ENCODE measurements around the gene CTSH.
A peak's percentile ranks its signal among the peaks of the same experiment; 100 is the strongest.
"Not testable (repeated sequence)": the region's sequence is repeated elsewhere in the genome, so short reads cannot be mapped to it uniquely, and the experiment has no call there.

CTSH gene

DNA sequence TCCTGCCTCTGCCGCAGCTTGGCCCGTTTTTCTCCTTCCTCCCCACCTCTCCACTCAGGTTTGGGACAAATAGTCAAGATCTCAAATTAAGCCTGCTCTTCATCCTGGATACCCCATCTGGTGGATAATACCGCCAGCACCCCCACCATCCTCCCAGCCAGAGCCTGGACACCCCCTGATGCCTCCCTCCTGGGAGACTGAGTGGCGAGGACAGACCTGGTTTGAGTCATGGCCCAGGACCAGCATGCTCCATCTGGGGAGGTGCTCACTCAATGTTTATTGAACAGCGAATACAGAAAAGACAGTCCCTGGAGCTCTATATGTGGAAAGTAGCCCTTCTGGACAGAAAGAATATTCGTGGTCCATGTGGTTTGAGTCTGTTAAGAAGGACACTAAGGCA is 23.3 kb downstream of the CTSH start:
- DNase-seq, result no peak

DNA sequence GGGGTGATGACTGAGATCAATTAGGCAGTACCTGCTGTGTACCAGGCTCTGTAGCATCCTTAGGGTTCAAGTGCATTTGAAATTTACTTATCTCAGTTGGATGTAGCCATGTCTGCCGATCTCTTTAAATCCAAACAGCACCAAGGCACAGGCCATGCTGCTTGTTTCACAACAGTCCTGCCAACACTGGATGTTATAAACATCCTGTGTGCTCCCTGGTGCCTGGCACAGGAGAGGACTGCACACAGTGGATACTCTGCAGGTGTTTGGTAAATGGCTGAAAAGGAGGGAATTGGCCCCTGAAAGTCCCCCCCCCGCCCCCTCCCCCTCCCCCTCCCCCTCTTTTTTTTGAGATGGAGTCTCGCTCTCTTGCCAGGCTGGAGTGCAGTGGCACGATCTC is 27.0 kb downstream of the CTSH start:
- DNase-seq, result no peak

DNA sequence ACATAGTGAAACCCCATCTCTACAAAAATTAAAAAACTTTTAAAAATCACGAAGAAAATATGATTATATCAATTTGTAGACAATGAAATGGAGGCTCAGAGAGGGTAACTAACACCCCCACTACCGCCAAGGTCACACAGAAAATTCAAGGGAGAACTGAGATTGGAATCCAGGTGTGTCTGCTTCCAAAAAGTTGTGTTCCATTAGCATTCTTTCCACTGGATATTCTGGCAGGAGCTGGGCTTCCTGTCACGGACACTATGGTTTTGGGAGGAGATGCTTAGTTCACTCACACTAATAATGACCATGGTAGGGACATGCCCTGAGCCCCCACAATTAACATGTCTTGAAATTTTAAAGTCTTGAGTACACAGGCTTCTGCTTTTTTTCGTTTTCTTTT is 28.8 kb downstream of the CTSH start:
- DNase-seq, result no peak

DNA sequence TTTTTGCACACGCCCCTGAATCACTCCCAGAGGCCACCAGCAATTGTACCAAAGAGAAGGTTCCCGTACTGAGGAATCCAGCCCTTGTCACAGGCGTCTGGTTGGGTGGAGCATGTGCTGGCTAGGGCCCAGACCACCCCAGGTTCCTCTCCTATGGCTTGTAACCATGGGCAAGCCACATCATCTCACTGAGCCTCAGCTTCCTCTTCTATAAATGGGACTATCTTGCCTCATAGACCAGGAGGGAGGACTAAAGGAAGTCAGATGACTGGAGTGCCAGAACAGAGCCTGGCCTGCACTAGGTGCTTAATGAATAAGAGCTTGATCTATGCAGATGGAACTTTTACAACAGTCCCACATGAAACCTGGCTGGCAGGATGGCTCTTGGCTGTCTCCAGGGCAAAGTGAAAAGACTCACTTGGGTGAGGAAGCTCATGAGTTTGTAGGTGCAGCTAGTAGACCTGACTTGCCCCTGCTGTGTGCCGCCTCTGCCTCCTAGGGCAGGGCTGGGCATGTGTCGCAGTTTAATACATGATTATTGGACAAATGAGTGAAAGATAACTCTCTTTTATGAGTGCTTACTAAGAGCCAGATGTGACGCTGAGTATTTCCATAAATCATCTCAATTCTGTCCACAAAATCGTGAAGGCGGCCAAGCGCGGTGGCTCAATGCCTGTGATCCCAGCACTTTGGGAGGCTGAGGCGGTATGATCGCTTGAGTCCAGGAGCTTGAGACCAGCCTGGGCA is 29.3 kb downstream of the CTSH start:
- DNase-seq, result no peak

DNA sequence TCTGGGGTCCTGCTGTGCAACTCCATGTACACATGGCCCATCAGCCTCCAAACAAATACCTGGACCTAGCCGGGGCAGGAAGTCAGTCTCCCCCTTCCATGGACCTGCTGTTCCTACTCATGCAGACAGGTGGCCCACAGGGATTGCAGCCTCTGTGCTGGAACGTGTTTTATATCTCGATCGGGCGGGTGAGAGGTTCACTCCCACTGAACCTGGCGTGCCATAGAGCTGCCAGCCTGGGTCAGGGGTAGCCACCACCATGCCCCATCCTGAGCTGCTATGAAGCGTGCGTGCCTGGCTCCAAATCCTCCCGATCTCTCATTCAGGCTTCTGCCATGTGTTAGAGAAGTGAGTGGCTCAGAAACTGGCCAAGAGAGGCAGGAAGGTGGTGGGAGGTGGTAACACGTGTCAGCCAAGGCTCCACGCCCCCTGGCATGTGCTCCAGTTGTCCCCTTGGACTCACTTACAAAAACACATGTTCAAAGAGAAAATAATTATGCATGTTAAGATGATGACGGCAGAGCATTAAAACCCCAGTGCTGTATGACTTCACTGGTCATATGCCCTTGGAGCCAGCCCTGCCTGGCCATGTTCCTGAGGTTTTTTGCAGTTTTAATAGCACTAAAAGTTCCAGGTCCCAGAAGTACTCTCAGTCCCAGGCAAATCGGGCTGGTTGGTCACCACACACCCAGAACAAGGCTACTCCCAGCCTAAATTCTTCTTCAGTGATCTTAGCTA is 30.6 kb downstream of the CTSH start:
- DNase-seq, result no peak

DNA sequence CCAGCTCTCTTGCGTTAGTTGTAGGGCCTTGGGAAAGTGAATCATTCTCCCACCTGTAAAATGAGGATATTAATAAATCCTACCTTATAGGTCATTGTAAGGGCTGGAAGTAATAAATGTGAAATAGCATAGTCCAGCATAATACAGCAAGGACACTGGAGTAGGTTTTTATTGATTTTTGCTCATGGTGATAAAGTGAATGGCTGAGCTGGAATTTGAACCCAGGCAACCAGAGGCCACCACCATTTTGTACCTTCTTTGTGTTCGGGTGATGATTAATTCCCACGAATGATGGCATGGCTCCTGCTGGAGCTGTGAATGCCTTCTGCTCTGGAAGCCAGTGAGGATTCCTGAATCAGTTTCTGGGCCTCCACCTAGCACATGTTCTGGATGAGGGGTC is 31.8 kb downstream of the CTSH start:
- DNase-seq, result no peak

DNA sequence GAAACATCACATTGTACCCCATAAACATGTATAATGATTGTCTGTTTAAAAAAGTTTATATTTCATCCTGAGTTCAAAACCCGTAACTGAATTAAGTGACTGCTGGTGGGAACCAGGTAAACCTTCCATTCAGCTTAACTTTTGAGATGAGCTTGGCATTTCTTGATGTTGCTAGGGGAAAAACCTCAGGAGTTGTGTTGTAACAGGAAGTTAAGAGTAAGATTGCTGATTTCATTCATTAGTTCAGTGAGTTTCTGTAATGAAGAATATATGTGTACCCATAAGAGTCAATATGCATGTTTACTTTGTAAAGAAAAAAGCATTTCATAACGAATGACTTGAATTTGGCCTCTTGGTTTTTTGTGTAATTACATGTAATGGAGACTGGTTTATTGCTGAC is 32.5 kb downstream of the CTSH start:
- DNase-seq, result no peak

DNA sequence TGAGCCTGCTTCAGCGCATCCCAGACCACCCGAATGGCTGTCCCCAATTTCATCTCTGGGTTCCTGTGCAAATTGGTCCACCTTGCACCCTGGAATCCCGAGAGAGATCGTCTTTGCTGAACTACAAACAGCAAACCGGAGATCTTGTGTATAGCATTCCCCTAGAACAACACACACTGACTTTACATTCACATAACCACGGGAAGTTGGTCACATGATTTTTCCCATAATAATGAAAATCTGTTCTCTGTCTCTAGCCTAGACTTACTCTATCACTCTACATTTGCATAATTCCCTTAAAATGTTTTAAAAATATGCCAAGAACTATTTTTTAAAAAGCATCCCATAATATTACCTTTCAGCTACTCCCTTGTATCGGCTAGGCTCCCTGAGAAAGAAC is 34.6 kb downstream of the CTSH start:
- no peak for DNase-seq

DNA sequence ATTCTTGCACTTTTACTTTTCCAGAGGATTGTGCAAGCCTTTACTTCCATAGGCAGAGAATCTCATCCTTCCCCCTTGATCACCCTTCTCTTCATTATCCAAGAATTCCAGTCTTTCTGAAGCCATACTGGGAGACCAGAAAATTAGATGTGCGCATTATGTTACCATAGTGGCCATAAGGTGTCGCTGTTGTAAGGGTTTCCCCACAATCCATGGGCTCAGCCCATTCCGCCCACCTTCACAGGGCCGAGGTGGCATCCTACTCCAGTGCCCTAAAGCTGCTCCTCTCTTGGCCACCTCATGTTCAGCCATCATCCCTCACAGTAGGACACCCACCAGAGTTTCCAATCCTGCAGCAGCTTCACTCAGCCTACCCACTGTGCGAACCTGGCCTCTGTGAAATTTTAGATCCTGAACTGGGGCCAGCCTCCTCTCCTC is 35.0 kb downstream of the CTSH start:
- no peak for DNase-seq

DNA sequence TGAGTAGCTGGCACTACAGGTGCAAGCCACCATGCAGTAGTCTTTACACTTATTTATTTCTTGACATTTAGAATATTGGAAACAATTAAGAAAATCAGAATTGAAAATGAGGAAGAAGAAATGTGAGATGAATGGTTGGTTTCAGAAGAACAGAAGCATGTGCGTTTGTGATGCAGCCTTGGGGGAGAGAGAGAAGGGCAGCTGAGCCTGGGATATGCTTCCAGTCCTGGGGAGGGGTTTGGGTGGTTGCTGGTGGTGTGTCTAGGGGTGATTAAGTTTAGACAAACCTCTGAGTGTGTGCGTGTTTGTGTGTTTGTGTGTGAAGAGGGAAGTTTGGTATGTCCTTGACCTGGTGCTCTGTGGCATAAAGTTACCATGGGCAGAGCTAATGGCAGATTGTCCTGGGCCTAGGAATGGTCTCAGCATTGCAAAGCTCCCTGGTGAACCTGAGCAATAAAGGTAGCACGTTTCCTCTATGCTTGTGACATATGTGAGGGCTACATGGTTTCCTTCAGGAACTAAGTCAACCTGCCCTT is 35.6 kb downstream of the CTSH start:
- no peak for DNase-seq

DNA sequence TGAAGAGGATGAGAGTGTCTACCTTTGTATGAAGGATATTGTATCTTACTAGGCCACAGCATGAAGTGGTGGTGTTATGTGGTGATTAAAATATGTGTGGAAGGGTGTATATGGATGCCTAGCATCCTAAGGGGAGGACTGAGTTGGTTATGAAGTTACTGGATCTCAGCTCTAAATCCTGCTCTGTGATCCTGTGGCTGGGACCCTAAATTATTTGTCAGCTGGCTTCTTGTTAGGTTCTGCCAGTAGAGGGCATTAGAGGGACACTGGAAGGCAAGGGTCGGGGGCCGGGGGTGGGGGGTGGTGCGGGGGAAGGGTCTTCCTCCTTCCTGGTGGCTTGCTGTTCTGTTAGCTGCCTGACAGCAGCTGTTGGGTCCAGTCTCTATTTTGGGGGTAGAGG is 37.3 kb downstream of the CTSH start:
- DNase-seq, result no peak

DNA sequence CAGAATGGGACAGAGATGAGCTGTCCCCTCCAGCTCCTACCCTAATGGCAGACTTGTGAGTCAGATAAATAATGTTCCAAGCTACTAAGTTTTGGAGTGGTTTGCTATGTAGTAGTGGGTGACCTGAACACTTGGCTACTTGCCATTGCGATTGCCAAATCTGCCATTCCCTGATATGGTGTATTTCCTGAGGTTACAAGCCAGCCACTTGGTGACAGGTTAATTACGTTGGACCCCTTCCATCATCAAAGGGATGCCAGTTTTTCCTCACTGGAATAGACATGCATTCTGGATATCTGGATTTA is 38.6 kb downstream of the CTSH start:
- peak; percentile 54 for DNase-seq

DNA sequence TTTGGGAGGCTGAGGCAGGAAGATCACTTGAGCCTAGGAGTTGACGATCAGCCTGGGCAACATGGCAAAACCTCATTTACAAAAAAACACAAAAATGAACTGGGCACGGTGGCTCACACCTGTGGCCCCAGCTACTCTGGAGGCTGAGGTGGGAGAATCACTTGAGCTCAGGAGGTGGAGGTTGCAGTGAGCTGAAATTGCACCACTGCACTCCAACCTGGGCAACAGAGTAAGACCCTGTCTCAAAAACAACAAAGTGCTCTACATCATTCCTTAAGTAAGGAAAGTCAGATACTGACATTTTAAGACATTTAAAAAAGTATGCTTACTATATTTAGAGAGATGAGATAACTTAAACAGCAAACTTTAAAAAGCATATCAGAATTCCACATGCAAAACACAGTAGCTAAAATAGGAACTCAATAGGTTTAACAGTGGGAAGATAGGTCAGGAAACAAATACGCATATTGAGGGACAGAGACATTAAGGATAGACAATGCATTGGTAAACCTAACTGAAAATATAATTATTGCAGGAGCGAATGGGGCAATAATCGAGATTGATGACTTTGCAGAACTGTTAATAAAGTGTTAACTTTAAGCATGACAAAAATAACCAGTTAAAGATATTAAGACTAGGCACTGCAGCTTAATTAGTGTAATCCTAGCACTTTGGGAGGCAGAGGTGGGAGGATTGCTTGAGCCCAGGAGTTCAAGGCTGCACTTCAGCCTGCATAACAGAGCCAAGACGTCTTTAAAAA is 40.1 kb downstream of the CTSH start:
- DNase-seq, result no peak

DNA sequence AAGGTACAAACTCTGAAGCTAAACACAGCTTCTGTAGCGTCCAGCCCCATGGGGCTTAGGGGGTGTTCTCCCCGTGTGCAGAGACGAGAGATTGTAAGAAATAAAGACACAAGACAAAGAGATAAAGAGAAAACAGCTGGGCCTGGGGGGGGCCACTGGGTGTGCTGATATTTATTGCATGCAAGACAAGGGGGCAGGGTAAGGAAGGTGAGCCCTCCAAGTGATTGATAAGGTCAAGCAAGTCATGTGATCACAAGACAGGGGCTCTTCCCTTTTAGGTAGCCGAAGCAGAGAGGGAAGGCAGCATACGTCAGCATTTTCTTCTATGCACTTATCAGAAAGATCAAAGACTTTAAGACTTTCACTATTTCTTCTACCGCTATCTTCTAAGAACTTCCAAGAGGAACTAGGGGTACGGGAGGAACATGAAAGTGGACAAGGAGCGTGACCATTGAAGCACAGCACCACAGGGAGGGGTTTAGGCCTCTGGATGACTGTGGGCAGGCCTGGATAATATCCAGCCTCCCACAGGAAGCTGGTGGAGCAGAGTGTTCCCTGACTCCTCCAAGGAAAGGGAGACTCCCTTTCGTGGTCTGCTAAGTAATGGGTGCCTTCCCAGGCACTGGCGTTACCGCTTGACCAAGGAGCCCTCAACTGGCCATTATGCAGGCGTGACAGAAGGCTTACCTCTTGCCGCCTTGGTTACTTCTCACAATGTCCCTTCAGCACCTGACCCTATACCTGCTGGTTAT is 42.4 kb downstream of the CTSH start:
- DNase-seq, result not testable (repeated sequence)

DNA sequence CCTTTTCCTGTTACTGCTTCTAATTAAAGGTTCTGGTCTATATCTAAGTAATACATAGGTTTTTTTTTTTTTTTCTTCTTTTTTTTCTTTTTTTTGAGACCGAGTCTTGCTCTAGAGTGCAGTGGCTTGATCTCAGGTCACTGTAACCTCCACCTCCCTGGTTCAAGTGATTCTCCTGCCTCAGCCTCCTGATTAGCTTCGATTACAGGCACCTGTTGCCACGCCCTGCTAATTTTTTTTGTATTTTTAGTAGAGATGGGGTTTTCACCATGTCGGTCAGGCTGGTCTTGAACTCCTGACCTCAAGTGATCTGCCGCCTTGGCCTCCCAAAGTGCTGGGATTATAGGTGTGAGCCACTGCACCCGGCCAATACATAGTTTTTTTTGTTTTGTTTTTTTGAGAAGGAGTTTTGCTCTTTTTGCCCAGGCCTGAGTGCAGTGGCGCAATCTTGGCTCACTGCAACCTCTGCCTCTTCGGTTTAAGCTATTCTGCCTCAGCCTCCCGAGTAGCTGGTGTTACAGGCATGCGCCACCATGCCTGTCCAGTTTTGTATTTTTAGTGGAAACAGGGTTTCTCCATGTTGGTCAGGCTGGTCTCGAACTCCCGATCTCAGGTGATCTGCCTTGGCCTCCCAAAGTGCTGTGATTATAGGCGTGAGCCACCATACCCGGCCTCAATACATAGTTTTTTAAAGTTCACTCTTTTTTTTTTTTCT is 43.9 kb downstream of the CTSH start:
- DNase-seq, result not testable (repeated sequence)

DNA sequence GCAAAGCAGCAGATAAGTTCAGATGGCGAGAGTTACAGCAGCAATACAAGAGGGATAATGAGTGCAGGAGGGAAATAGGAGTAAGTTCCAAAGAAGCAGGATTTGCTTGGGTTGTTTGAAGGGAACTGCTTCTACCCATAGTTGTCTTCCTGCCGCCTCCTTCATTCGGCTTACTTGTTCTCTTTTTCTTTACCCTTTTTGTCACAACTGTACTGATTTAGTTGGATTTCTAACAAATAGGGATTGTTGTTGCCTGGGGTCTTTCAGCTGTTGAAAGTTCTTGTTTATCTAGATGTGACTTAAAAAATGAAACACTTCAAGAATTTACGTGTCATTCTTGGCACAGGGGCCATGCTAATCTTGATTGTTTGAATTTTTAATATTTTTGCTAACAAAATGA is 46.3 kb downstream of the CTSH start:
- DNase-seq, result no peak

DNA sequence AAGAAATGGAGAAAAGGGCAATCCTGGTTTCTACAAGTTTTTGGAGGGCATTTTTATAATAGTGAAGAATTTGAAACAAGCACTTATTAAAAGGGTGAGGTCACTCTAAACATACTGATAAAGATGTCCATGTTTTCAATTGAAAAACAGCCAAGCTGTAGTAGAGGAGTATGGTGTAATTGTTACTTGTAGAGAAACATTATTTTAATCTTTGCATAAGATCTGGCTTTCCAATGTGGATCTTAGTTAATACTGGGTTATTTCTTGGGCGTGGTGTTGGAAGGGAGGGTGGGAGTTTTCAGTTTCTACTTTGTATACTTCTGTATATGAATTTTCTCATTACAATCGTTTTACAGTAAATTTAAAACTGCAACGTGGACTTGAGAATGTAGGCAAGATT is 49.4 kb downstream of the CTSH start:
- no peak for DNase-seq

DNA sequence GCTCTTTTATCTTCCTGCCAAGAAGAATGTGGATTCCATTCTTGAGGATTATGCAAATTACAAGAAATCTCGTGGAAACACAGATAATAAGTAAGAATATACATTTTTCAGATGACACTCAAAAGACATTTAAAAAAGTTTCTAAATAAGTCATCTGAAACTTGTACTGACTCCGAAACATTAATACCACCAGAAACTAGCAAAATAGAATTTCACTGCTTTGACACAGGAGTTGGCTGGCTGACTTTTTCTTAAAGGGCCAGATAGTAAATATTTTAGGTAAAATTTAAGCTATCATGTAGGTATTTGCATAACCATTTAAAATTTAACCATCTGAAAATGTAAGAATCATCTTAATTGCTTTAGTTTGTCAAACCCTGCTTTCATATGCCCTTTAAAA is 51.3 kb downstream of the CTSH start:
- DNase-seq, result no peak

DNA sequence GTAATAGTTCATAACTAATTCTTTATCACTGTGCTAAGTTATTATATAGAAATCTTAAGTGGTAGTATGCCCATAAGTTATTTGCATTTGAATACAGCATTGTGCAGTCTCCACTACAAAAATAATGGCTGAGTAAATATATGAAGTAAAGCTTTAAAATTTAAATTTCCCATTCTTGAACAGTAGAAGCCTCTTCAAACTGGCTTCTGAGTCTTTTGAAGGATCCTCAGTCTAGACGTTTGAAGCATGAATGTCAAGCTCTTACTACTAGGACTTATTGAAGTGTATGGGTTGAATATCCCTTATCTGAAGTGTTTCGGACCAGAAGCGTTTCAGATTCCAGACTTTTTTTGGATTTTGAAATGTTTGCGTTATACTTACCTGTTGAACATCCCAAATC is 55.8 kb downstream of the CTSH start:
- no peak for DNase-seq

DNA sequence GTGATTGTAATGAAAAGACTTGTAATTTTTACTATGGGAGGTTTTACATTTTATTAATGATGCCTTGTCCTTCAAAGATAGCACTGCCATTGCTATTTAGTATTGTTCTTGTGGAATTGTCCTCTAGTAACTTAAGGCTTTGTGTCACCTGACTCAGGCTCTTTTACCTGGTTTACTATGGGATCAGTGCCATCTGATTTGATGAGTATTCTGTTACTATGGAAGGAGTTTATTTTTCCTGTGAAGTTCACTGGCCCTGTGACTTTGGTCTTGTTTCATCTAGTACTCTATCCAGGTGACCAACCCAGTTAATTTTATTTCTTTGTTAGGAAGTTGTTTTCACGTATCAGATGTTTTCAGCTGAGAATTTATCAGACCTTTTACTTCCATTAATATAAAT is 63.2 kb downstream of the CTSH start:
- DNase-seq, result no peak

DNA sequence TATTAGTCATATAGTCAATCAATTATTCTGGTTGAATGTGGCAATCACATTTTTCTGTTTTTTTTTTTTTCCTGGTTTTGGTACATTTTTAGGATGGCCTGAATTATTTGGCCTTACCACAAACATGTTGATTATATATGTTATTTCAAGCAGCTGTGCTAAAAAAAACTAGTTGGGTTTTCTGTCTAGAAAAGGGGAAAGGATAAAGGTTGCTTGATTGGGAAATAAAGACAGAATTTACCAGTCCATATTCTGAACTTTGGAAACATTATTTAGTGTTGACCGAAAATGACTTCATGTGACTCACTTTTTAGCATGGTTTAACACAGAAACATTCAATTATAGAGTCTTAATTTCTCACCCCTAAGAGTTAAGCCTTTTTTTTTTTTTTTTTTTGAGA is 64.0 kb downstream of the CTSH start:
- DNase-seq, result no peak

DNA sequence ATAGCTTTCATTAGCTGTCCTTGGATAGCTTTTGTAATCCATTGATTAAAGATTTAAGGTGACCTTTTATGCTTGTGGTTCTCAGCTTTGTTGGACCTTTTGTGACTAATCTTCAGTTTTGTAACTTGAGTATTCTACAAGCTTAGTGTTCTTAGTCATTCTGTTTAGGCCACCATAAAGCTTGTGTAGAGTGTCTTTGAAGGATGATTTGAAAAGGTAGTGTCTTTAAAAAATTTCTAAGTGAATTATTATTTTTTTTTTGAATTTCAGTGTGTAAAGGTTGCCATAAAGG is 64.7 kb downstream of the CTSH start:
- DNase-seq, result no peak
